HepG2 (cell line): ENCODE data around the gene BLMH. TPM values are rescaled to one million over a fixed set of nuclear protein-coding genes. Genes with fewer than 3 reads are reported as not detected.

Source experiments
- ATAC-seq: fragments of 200-7000 bp; cut with Tn5 transposase; 3 replicates; pipeline ENCODE4 v1.9.1; 2020; ENCODE audit warnings: mild to moderate bottlenecking, moderate library complexity
- BruUV-seq: library from RNA; stranded (reverse); fragments of 400-500 nt; replicated peaks from 2 replicates; lab custom pipeline; 2021; lab: Mats Ljungman, UMichigan
- CTCF ChIA-PET: fragments of 300-600 bp; formaldehyde crosslinking; extraction: SDS; loops from one replicate; lab custom pipeline; 2021; ENCODE audit warnings: low total read pairs, inconsistent platforms, low intra/inter-chr PET ratio; lab: Yijun Ruan, JAX
- POLR2A ChIA-PET: fragments of 350-600 bp; sonication (Branson Sonifier 250); formaldehyde crosslinking; loops from one replicate; lab custom pipeline; 2020; ENCODE audit warnings: antibody characterized with exemption, inconsistent platforms; lab: Yijun Ruan, JAX
- DNase-seq: peaks from one replicate; pipeline ENCODE4 v3.0.0-alpha.2; 2015; ENCODE audit warnings: low spot score
- FAIRE-seq: peaks from 3 replicates; lab custom pipeline; 2011; peaks lifted over from hg19 to GRCh38; lab: Jason Lieb, UNC
- H2AFZ ChIP-seq: one replicate; pipeline ENCODE4 v1.6.1; 2011; ENCODE audit warnings: low read length, inconsistent platforms
- H3K27ac ChIP-seq: fragments of 300-600 bp; 3 replicates; pipeline ENCODE4 v1.8.0; 2011; ENCODE audit warnings: mixed run types, mild to moderate bottlenecking, mixed read lengths, low read length, inconsistent platforms; ENCODE audit not compliant: insufficient read depth; ENCODE audit errors: extremely low read length
- H3K27me3 ChIP-seq, 2 experiments: fragments of 200-600 bp in 1 of 2; 2 replicates in 1 of 2; 3 replicates in 1 of 2; pipeline versions ENCODE4 v1.6.0 to v1.8.0; 2011; ENCODE audit warnings: low read length in 2 of 2, mild to moderate bottlenecking in 2 of 2, moderate library complexity in 2 of 2, inconsistent platforms in 1 of 2; ENCODE audit not compliant: insufficient read depth in 2 of 2, control insufficient read depth in 1 of 2
- H3K36me3 ChIP-seq, 2 experiments: fragments of 200-600 bp in 1 of 2; replicated peaks in 1 of 2; 2 replicates in 1 of 2; 3 replicates in 1 of 2; pipeline versions ENCODE4 v1.5.1 to v1.8.0; 2011; ENCODE audit warnings: low read length in 2 of 2, inconsistent platforms in 1 of 2; ENCODE audit not compliant: insufficient read depth in 2 of 2, control insufficient read depth in 1 of 2
- H3K4me1 ChIP-seq: 2 replicates; pipeline ENCODE4 v1.5.1; 2012; ENCODE audit warnings: low read length, inconsistent platforms; ENCODE audit not compliant: insufficient read depth
- H3K4me2 ChIP-seq: 2 replicates; pipeline ENCODE4 v1.6.0; 2011; ENCODE audit warnings: low read depth, low read length, inconsistent platforms
- H3K4me3 ChIP-seq, 3 experiments: fragments of 200-600 bp in 1 of 3; sonication (generic), shearing (Covaris generic) in 1 of 3; replicated peaks in 1 of 3; 2 replicates each; pipeline ENCODE4 v1.5.1; 2011 to 2016; ENCODE audit warnings: low read length in 3 of 3, inconsistent platforms in 2 of 3, low read depth in 2 of 3, mild to moderate bottlenecking in 2 of 3, control low read depth in 1 of 3, mixed read lengths in 1 of 3; ENCODE audit not compliant: insufficient read depth in 1 of 3
- H3K79me2 ChIP-seq: one replicate; pipeline ENCODE4 v1.6.1; 2011; ENCODE audit warnings: low read length, inconsistent platforms; ENCODE audit not compliant: insufficient read depth
- H3K9ac ChIP-seq: 2 replicates; pipeline ENCODE4 v1.6.0; 2011; ENCODE audit warnings: mild to moderate bottlenecking, low read depth, low read length, inconsistent platforms; ENCODE audit not compliant: insufficient read depth
- H3K9me3 ChIP-seq: 2 replicates; pipeline ENCODE4 v1.5.1; 2012; ENCODE audit warnings: mild to moderate bottlenecking, low read length
- H4K20me1 ChIP-seq: 2 replicates; pipeline ENCODE4 v1.6.0; 2011; ENCODE audit warnings: inconsistent platforms, mild to moderate bottlenecking, low read length, moderate library complexity; ENCODE audit not compliant: insufficient read depth
- MEIS2 ChIP-seq: sonication (generic); formaldehyde crosslinking; IDR thresholded peaks from 2 replicates; pipeline ENCODE4 v1.9.0; 2021; ENCODE audit warnings: mild to moderate bottlenecking, missing genetic modification reagents
- PRMT3 ChIP-seq: sonication (generic); formaldehyde crosslinking; IDR thresholded peaks from 2 replicates; pipeline ENCODE4 v1.8.1; 2022; ENCODE audit warnings: low read depth, mild to moderate bottlenecking, moderate library complexity, missing genetic modification reagents, borderline replicate concordance
- SSRP1 ChIP-seq: IDR thresholded peaks from 2 replicates; pipeline ENCODE4 v1.6.1; 2016; ENCODE audit warnings: control low read depth
- ZNF263 ChIP-seq: sonication (generic); formaldehyde crosslinking; IDR thresholded peaks from 2 replicates; pipeline ENCODE4 v1.4.0; 2020; ENCODE audit warnings: missing genetic modification reagents
- ZNF337 ChIP-seq: sonication (generic); formaldehyde crosslinking; IDR thresholded peaks from 2 replicates; pipeline ENCODE4 v1.5.1; 2020; ENCODE audit warnings: missing genetic modification reagents, low read depth, mild to moderate bottlenecking, borderline replicate concordance
- WGBS: methylation state at CpG from one replicate; pipeline ENCODE4 v1.1.6; 2017; ENCODE audit warnings: low lambda C conversion rate; 5-methylcytosine and 5-hydroxymethylcytosine counted together
- in situ Hi-C: cut with HindIII; loops from 2 replicates; pipeline ENCODE4 v1.10.0; 2017; ENCODE audit warnings: low pct_unique_long_range_greater_than_20kb; ENCODE audit not compliant: extremely low pct_ligation_motif_present
- intact Hi-C: fragments of 100-400 bp; cut with micrococcal nuclease; formaldehyde crosslinking; loops from one replicate; pipeline ENCODE4 v1.10.0; 2022; ENCODE audit not compliant: unreplicated experiment
- polyA plus RNA-seq, 8 experiments: library from polyadenylated mRNA; depleted of rRNA in 3 of 8; stranded (reverse) in 7 of 8; unstranded in 1 of 8; fragments of >200 nt; fragmentation: Illumina TruSeq in 4 of 8; extraction: Trizol in 4 of 8; gene quantifications; 2 replicates each; pipeline versions ENCODE4 v1.2.1 to v1.2.3, GENCODE V29; 2011 to 2016; ENCODE audit warnings: low read depth in 4 of 8, missing spikeins in 1 of 8, mixed read lengths in 1 of 8; ENCODE audit not compliant: insufficient read depth in 1 of 8
- total RNA-seq, 5 experiments: library from RNA; depleted of rRNA; stranded (reverse); fragments of >200 nt; fragmentation: Illumina TruSeq; extraction: Trizol; gene quantifications; 2 replicates each; pipeline ENCODE4 v1.2.3, GENCODE V29; 2016; ENCODE audit warnings: low read depth in 1 of 5
- TF ChIP-seq, protein P1 (sequence below): sonication (generic); formaldehyde crosslinking; IDR thresholded peaks from 2 replicates; pipeline ENCODE4 v1.5.0; 2020; ENCODE audit warnings: mild to moderate bottlenecking, missing genetic modification reagents, borderline replicate concordance

BLMH gene
- total and polyA plus RNA-seq, 2 of the 13 experiments (the other 11 are each of a cell fraction or from before 2014, with no cell fraction given) = 12.1 to 41.0 TPM

DNA sequence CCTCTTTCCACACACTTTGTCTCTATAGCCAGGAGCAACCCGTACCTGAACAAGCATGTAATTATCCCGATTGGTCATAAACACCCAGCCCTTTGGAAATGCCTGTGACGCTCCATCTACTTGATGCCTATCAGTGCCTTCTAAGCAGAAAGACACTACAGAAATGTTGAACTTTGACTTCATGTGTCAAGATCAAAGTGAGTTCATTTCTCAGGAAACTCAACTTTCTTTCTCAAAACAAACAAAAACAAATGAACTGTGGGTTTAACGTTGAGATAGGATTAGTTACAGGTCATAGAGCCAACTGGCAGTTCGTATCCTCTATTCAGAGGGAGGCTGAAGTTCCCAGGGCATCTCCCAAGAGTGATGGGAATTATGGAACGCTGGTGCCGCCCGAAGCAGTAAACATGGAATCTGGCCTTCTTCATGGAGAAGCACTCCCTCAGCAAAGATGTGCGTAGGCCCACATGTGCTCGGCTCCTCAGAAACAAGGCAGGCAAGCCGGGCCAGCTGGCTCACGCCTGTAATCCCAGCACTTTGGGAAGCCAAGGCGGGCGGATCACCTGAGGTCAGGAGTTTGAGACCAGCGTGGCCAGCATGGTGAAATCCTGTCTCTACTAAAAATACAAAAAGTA lies 65.7 kb downstream of the BLMH start (continued):
- TF ChIP-seq, protein P1, sequence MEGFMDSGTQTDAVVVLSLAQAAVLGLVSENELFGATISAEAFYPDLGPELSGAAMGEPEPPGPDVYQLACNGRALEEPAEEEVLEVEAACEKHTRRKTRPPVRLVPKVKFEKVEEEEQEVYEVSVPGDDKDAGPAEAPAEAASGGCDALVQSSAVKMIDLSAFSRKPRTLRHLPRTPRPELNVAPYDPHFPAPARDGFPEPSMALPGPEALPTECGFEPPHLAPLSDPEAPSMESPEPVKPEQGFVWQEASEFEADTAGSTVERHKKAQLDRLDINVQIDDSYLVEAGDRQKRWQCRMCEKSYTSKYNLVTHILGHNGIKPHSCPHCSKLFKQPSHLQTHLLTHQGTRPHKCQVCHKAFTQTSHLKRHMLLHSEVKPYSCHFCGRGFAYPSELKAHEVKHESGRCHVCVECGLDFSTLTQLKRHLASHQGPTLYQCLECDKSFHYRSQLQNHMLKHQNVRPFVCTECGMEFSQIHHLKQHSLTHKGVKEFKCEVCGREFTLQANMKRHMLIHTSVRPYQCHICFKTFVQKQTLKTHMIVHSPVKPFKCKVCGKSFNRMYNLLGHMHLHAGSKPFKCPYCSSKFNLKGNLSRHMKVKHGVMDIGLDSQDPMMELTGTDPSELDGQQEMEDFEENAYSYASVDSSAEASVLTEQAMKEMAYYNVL (CRISPR knock-in tag) = peak; percentile 39; the same call in 1 of the 2 replicates
- TF ChIP-seq SSRP1 (CRISPR knock-in tag) = no peak

DNA sequence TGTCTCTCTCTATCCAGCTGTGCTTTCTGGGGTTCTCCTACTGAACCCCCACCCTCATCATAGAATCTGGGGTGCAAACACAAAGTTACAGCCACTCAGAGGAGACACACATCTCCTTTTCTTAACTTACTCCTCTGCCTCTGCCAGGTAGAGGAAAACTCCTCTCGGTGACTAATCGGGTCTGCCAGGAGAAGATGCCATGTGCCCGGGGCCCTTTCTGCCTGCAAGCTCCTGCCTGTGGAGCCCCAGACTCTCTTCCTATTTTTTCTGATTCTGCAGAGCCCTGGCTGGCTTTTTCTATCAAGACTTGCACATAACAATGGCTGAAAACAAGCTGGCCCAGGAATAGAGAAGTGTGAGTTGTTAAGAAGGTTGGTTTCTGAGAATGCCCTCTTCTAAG lies 66.6 kb downstream of the BLMH start:
- in situ Hi-C loops (no loop called here), intact Hi-C loops (loop anchor here (10.0 kb wide), 1 partner anchor 50 kb away; no protein-coding TSS in a partner anchor)
- BruUV-seq = no TSS peak
- FAIRE-seq (no peak), ATAC-seq (no peak), DNase-seq (peak; percentile 10)
- no peak for TF ChIP-seq ZNF263 (CRISPR knock-in tag)
- no peak for TF ChIP-seq MEIS2
- no peak for TF ChIP-seq PRMT3
- no peak for TF ChIP-seq ZNF337 (CRISPR knock-in tag)
- Histone ChIP-seq H3K27me3 (no peaks in the 10 kb centered on the region), H3K9me3 (no peaks in the 10 kb centered on the region), H2AFZ (no peak overlapping the region), H4K20me1 (no peaks in the 10 kb centered on the region), H3K4me1 (peaks cover 91% of the 10 kb centered on the region), H3K27ac (peak overlapping the region; percentile 89), H3K9ac (peak overlapping the region; percentile 60; the same call in 1 of the 2 replicates), H3K79me2 (no peaks in the 10 kb centered on the region), H3K4me3 (peak overlapping the region in 2 of 3 experiments; percentile 34 to 69; a peak in 2 of 6 replicates), H3K36me3 (no peaks in the 10 kb centered on the region), H3K4me2 (peak overlapping the region; percentile 79)
- WGBS = 16% methylated on average over 3 of the region's 3 CpGs
- ChIA-PET POLR2A (interaction anchor here (0.7 to 2.7 kb wide), 7 partner anchors 10 to 120 kb away, joined by 3 to 9 read pairs (median 6); partner anchors contain the start of gene SLC6A4), CTCF (no interaction called here)
